Measurements from ENCODE around the gene C1QB. TPM values are rescaled to one million over a fixed set of nuclear protein-coding genes. Genes with fewer than 3 reads are reported as not detected.

C1QB gene
- total RNA-seq, 1 donor from 2014 or later: not detected

DNA sequence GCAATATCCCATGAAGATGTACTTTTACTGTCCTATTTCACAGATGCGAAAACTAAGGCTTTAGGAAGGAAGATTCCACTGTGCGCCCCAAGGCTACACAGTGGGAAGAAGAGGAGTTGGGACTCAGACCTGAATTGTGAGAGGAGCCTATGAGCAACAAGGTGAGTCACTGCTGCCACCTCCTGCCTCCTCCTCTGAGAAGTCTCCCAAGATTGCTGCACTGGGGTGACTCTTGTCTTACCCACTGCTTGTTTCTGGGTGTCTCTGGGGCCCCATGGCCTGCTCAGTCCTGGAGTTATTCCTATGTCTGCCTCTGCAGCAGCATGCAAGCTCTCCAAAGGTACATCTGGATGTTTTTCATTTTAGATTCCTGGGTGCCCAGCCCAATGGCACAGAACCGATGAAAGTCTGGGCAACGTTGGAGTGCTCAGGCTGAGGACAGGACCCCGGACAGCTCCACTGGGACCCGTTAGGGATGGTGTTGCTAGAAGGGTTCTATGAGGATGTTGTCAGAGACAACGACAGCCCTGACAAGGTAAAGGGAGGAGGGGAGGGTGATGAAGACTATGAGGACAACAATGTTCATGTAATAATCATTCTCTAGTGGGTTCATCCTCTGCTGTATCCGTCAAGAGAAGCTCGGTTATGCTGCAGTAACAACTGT, 27.6 kb upstream of the C1QB start:
- DNase-seq (ENCODE audit: extremely low spot score, unreplicated experiment): no peak
- no peaks in the 10 kb centered on the region for H3K4me1 Mint-ChIP-seq (ENCODE audit: unreplicated experiment)
- no peaks in the 10 kb centered on the region for H3K36me3 Mint-ChIP-seq (ENCODE audit: unreplicated experiment)
- H3K27me3 Mint-ChIP-seq (ENCODE audit: unreplicated experiment): peaks cover 45% of the 10 kb centered on the region
- H3K27ac Mint-ChIP-seq (ENCODE audit: unreplicated experiment): no peak overlapping the region
- TF ChIP-seq, protein P1, sequence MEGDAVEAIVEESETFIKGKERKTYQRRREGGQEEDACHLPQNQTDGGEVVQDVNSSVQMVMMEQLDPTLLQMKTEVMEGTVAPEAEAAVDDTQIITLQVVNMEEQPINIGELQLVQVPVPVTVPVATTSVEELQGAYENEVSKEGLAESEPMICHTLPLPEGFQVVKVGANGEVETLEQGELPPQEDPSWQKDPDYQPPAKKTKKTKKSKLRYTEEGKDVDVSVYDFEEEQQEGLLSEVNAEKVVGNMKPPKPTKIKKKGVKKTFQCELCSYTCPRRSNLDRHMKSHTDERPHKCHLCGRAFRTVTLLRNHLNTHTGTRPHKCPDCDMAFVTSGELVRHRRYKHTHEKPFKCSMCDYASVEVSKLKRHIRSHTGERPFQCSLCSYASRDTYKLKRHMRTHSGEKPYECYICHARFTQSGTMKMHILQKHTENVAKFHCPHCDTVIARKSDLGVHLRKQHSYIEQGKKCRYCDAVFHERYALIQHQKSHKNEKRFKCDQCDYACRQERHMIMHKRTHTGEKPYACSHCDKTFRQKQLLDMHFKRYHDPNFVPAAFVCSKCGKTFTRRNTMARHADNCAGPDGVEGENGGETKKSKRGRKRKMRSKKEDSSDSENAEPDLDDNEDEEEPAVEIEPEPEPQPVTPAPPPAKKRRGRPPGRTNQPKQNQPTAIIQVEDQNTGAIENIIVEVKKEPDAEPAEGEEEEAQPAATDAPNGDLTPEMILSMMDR (IDR thresholded peaks at IDR 0.05): no peak
- no peak overlapping the region for H3K4me3 Mint-ChIP-seq (ENCODE audit: unreplicated experiment)
- H3K9me3 Mint-ChIP-seq (ENCODE audit: unreplicated experiment): no peaks in the 10 kb centered on the region

DNA sequence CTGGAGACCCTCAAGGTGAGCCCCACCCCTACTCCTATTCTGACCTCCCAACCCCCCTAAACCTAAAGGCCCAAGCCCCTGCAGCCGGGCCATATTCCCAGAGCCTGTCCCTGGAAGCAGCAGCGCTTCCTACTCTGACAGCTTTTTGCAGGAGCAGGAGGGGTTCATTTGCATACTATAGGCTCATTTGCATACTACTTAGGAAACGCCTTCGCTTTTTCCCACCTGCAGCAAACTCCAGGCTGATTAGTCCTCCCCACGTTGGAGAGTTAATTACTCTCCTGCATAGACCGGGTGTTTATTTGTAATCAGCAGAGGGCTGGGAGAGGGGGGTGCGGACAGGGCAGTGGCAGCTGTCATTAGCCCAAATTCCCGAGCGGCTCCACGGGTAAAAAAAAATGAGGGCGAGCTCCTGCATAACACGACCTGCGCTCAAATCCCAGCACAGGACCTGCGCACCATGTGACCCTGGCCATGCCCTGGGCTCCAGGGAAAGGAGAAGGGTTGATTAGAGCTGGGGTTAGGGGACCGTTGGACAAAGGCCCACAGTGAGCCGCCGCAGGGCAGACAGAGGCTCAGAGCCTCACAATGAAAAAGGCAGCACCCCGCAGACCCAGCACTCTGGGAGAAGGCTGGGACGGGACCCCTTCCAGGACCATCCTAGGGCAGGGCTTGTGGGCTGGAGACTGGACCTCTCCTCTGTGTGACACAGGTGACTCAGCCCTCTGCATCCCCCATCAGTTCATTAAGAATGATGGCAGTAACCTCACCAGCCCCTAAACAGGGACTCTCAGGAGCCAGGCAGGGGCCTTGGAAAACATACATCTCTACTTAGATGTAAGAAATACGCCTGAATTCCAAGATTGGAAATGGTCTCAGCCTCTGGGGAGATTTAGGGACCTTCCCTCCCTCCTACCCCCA, 26.5 kb upstream of the C1QB start:
- H3K27ac Mint-ChIP-seq (ENCODE audit: unreplicated experiment): no peak overlapping the region
- no peaks in the 10 kb centered on the region for H3K4me1 Mint-ChIP-seq (ENCODE audit: unreplicated experiment)
- no peaks in the 10 kb centered on the region for H3K36me3 Mint-ChIP-seq (ENCODE audit: unreplicated experiment)
- no peaks in the 10 kb centered on the region for H3K9me3 Mint-ChIP-seq (ENCODE audit: unreplicated experiment)
- no peak overlapping the region for H3K4me3 Mint-ChIP-seq (ENCODE audit: unreplicated experiment)
- DNase-seq (ENCODE audit: extremely low spot score, unreplicated experiment): no peak
- peaks cover 56% of the 10 kb centered on the region for H3K27me3 Mint-ChIP-seq (ENCODE audit: unreplicated experiment)
- TF ChIP-seq, protein P1 (IDR thresholded peaks at IDR 0.05): no peak

DNA sequence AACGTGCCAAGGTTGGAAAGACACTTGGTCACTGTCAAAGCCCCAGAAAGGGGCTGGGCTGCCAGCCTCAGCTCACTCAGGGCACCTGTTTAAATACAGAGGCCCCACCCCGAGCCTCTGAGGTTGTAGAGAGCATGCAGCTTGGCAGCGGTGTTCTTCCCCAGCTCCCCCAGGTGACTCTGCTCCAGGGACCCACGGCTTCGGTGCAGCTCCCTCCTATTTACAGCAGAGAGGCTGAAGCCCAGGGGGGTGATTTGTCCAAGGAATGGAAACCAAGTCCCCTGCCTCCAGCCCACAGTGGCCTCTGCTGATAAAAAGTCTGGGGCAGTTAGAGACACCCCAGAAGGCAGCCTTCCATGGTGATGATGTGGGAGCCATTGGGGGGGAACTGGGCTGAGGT, 25.7 kb upstream of the C1QB start:
- no peak overlapping the region for H3K27ac Mint-ChIP-seq (ENCODE audit: unreplicated experiment)

DNA sequence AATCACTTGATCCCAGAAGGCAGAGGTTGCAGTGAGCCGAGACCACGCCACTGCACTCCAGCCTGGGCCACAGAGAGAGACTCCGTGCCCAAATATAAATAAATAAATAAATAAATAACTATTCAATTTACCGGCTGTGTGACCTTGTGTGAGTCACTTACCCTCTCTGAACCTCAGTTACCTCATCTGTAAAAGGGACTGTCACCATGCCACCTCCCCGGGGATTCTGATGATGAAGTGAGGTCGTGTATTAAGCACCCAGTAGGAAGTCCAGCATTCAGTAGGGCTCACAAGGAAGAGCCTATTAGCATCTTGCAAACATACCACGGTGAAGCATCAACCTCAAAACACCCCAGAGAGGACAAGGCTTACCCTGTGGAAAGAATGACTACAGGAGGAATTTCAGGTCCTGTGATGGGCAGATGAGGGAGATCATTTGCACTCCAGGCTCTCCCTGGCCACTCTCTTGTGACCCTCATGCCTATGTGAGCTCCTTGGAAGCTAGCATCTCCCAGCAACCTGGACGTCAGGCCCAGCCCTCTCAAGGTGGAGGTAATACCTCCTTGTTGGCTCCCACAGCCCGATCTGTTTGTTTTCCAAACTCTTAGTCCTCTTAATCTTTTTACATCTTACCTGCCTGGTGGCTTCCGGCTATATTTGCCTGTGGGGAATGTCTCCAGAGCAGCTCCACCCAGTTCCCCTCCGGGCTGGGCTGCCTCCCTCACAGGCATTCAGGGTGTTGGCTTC, 24.2 kb upstream of the C1QB start:
- TF ChIP-seq, protein P1 (IDR thresholded peaks at IDR 0.05): no peak
- DNase-seq (ENCODE audit: extremely low spot score, unreplicated experiment): no peak
- no peaks in the 10 kb centered on the region for H3K4me1 Mint-ChIP-seq (ENCODE audit: unreplicated experiment)
- peaks cover 68% of the 10 kb centered on the region for H3K27me3 Mint-ChIP-seq (ENCODE audit: unreplicated experiment)
- no peaks in the 10 kb centered on the region for H3K36me3 Mint-ChIP-seq (ENCODE audit: unreplicated experiment)
- no peak overlapping the region for H3K27ac Mint-ChIP-seq (ENCODE audit: unreplicated experiment)
- H3K9me3 Mint-ChIP-seq (ENCODE audit: unreplicated experiment): no peaks in the 10 kb centered on the region
- H3K4me3 Mint-ChIP-seq (ENCODE audit: unreplicated experiment): no peak overlapping the region

More for the DNA sequence above, 25.7 kb upstream of the C1QB start:
- Mint-ChIP-seq H3K36me3 (ENCODE audit: unreplicated experiment) (no peaks in the 10 kb centered on the region), H3K4me1 (ENCODE audit: unreplicated experiment) (no peaks in the 10 kb centered on the region), H3K4me3 (ENCODE audit: unreplicated experiment) (no peak overlapping the region), H3K27me3 (ENCODE audit: unreplicated experiment) (peaks cover 63% of the 10 kb centered on the region), H3K9me3 (ENCODE audit: unreplicated experiment) (no peaks in the 10 kb centered on the region)
- DNase-seq (ENCODE audit: extremely low spot score, unreplicated experiment): no peak
- TF ChIP-seq, protein P1 (IDR thresholded peaks at IDR 0.05): no peak

Data from osteocyte (in vitro differentiated cells).